Measurements from ENCODE around the gene C16orf46.

The C16orf46 gene

GRCh38 chr16:81067166-81067565, 9.9 kb downstream of the C16orf46 start:
- TF ChIP-seq EZH2 (IDR thresholded peaks at IDR 0.05; ENCODE audit: borderline replicate concordance, low read length) = no peak
- no peak for TF ChIP-seq CTCF (IDR thresholded peaks at IDR 0.05; ENCODE audit: low read length)
- H3K27me3 ChIP-seq (ENCODE audit: insufficient read depth, low read length) = no peaks in the 10 kb centered on the region
- H3K9ac ChIP-seq (ENCODE audit: low read length) = no peak overlapping the region
- H3K27ac ChIP-seq (ENCODE audit: low read depth, low read length, poor library complexity, severe bottlenecking) = no peak overlapping the region
- H3K4me2 ChIP-seq (ENCODE audit: low read length) = no peak overlapping the region
- no peaks in the 10 kb centered on the region for H3F3A ChIP-seq (ENCODE audit: insufficient read depth, low read length)
- H3K79me2 ChIP-seq (ENCODE audit: insufficient read depth, low read length) = no peaks in the 10 kb centered on the region
- H2AFZ ChIP-seq (ENCODE audit: low read length) = no peak overlapping the region
- H3K4me1 ChIP-seq (ENCODE audit: insufficient read depth, low read length, severe bottlenecking) = no peaks in the 10 kb centered on the region
- H3K36me3 ChIP-seq (ENCODE audit: insufficient read depth, low read length) = no peaks in the 10 kb centered on the region
- no peaks in the 10 kb centered on the region for H3K9me3 ChIP-seq (ENCODE audit: low read length)
- no peaks in the 10 kb centered on the region for H4K20me1 ChIP-seq (ENCODE audit: insufficient read depth, low read length)
- no peak overlapping the region for H3K4me3 ChIP-seq (ENCODE audit: low read depth, low read length, poor library complexity, severe bottlenecking)
- no peaks in the 10 kb centered on the region for H3K9me2 ChIP-seq (ENCODE audit: low read depth, low read length)

GRCh38 chr16:81066681-81067080, 10.4 kb downstream of the C16orf46 start:
- no peaks in the 10 kb centered on the region for H3K27me3 ChIP-seq (ENCODE audit: insufficient read depth, low read length)

GRCh38 chr16:81061871-81062608, 15.0 kb downstream of the C16orf46 start:
- TF ChIP-seq EZH2 (IDR thresholded peaks at IDR 0.05; ENCODE audit: borderline replicate concordance, low read length) (no peak), CTCF (IDR thresholded peaks at IDR 0.05; ENCODE audit: low read length) (peak; percentile 15; the same call in 1 of the 2 replicates)
- Histone ChIP-seq H3F3A (ENCODE audit: insufficient read depth, low read length) (no peaks in the 10 kb centered on the region), H3K9ac (ENCODE audit: low read length) (no peak overlapping the region)

More at GRCh38 chr16:81066681-81067080, 10.4 kb downstream of the C16orf46 start:
- no peaks in the 10 kb centered on the region for H3K4me1 ChIP-seq (ENCODE audit: insufficient read depth, low read length, severe bottlenecking)
- no peaks in the 10 kb centered on the region for H3K9me2 ChIP-seq (ENCODE audit: low read depth, low read length)
- no peaks in the 10 kb centered on the region for H3F3A ChIP-seq (ENCODE audit: insufficient read depth, low read length)
- no peak overlapping the region for H3K4me3 ChIP-seq (ENCODE audit: low read depth, low read length, poor library complexity, severe bottlenecking)
- TF ChIP-seq EZH2 (IDR thresholded peaks at IDR 0.05; ENCODE audit: borderline replicate concordance, low read length) (no peak), CTCF (IDR thresholded peaks at IDR 0.05; ENCODE audit: low read length) (no peak)
- no peaks in the 10 kb centered on the region for H3K36me3 ChIP-seq (ENCODE audit: insufficient read depth, low read length)
- H3K79me2 ChIP-seq (ENCODE audit: insufficient read depth, low read length) = no peaks in the 10 kb centered on the region
- no peak overlapping the region for H3K4me2 ChIP-seq (ENCODE audit: low read length)
- H3K9me3 ChIP-seq (ENCODE audit: low read length) = no peaks in the 10 kb centered on the region
- H2AFZ ChIP-seq (ENCODE audit: low read length) = no peak overlapping the region
- H3K27ac ChIP-seq (ENCODE audit: low read depth, low read length, poor library complexity, severe bottlenecking) = no peak overlapping the region
- H4K20me1 ChIP-seq (ENCODE audit: insufficient read depth, low read length) = no peaks in the 10 kb centered on the region
- H3K9ac ChIP-seq (ENCODE audit: low read length) = no peak overlapping the region

More at GRCh38 chr16:81061871-81062608, 15.0 kb downstream of the C16orf46 start:
- no peaks in the 10 kb centered on the region for H3K36me3 ChIP-seq (ENCODE audit: insufficient read depth, low read length)
- H3K4me3 ChIP-seq (ENCODE audit: low read depth, low read length, poor library complexity, severe bottlenecking) = no peak overlapping the region
- no peaks in the 10 kb centered on the region for H4K20me1 ChIP-seq (ENCODE audit: insufficient read depth, low read length)
- no peaks in the 10 kb centered on the region for H3K79me2 ChIP-seq (ENCODE audit: insufficient read depth, low read length)
- H2AFZ ChIP-seq (ENCODE audit: low read length) = no peak overlapping the region
- no peaks in the 10 kb centered on the region for H3K4me1 ChIP-seq (ENCODE audit: insufficient read depth, low read length, severe bottlenecking)
- no peak overlapping the region for H3K4me2 ChIP-seq (ENCODE audit: low read length)
- no peaks in the 10 kb centered on the region for H3K27me3 ChIP-seq (ENCODE audit: insufficient read depth, low read length)
- no peak overlapping the region for H3K27ac ChIP-seq (ENCODE audit: low read depth, low read length, poor library complexity, severe bottlenecking)
- H3K9me3 ChIP-seq (ENCODE audit: low read length) = no peaks in the 10 kb centered on the region
- H3K9me2 ChIP-seq (ENCODE audit: low read depth, low read length) = no peaks in the 10 kb centered on the region

Data from OCI-LY1 (cell line).